ENCODE results near the gene ME2. TPM values are rescaled to one million over a fixed set of nuclear protein-coding genes. Genes with fewer than 3 reads are reported as not detected.

Gene ME2
- total RNA-seq, 2 experiments from 2014 or later, result 138 to 141 TPM

GRCh38 chr18:50886929-50887328, 8.0 kb downstream of the ME2 start:
- ChIA-PET CTCF (interaction anchor here (1.6 kb wide), 1 partner anchor 160 kb away, joined by 3 read pairs; no protein-coding TSS in a partner anchor), POLR2A (interaction anchor here (0.8 kb wide), 1 partner anchor 143 kb away, joined by 3 read pairs; the partner anchor contains the start of gene SMAD4)
- peaks cover 20% of the 10 kb centered on the region for H3K4me1 Mint-ChIP-seq (ENCODE audit: low read depth)
- no peak for DNase-seq
- H3K9me3 Mint-ChIP-seq, result peaks cover 2% of the 10 kb centered on the region
- H3K36me3 Mint-ChIP-seq (ENCODE audit: low read depth), result peaks cover 51% of the 10 kb centered on the region
- intact Hi-C loops (cut with micrococcal nuclease), result loop anchor here (10.0 kb wide), 1 partner anchor 148 kb away; the partner anchor contains the start of gene SMAD4
- no peak for ATAC-seq
- H3K4me3 Mint-ChIP-seq, result no peak overlapping the region
- TF ChIP-seq CTCF (IDR thresholded peaks at IDR 0.05), result no peak
- H3K27ac Mint-ChIP-seq, result no peak overlapping the region
- H3K27me3 Mint-ChIP-seq, result no peaks in the 10 kb centered on the region

DNA sequence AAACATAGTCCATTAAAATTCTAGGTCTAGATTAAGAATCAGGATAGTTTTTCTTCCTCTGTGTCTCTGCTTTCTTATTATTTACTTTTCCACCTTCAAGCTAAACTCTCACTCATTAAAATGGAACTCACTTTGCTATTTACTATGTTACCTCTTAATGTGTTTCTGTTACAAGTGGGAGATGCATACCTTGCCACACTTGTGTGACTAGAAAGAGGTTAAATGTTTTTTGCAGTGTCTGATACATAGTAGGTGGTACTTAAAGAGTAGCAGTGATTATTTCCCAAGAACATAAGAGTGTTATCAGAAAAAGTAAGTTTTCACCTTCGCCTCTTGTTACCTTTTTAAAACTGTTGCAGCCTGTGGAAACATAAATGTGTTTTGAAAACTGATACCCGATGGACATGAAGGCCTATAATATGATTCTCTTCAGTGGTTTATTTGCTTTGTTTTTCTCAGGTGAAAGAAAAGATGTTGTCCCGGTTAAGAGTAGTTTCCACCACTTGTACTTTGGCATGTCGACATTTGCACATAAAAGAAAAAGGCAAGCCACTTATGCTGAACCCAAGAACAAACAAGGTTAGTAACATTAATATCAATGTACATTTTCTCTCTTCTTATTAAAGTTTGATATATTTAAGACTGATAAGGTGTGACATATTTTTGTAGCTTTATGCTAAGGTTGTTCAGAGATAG, 16.6 kb downstream of the ME2 start:
- Mint-ChIP-seq H3K27me3 (no peaks in the 10 kb centered on the region), H3K9me3 (peaks cover 8% of the 10 kb centered on the region), H3K4me3 (no peak overlapping the region), H3K27ac (peak overlapping the region; percentile 49), H3K36me3 (ENCODE audit: low read depth) (peaks cover 63% of the 10 kb centered on the region), H3K4me1 (ENCODE audit: low read depth) (peaks cover 27% of the 10 kb centered on the region)
- intact Hi-C loops (cut with micrococcal nuclease), result no loop called here
- no peak for DNase-seq
- no peak for ATAC-seq
- ChIA-PET POLR2A (no interaction called here), CTCF (no interaction called here)
- TF ChIP-seq CTCF (IDR thresholded peaks at IDR 0.05), result no peak

DNA sequence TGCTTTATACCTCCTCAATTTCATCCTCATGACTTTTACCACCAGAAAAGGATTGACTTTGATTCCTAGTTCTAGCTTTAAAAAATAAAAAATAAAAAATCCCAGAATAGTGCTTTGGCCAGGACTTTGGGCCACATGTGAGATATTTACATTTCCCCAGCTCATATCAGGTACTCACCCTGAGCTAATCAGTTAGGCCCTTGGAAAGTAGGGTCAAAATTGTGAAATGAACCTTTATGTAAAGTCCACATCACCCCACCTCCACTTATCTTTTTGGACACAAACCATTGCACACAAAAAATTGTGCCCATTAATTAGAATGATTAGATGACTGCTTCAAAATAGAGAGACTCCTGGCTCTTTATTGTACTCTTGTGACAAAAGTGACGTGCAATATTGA, 17.2 kb downstream of the ME2 start:
- H3K27ac Mint-ChIP-seq, result peak overlapping the region; percentile 12
- DNase-seq, result no peak
- H3K4me1 Mint-ChIP-seq (ENCODE audit: low read depth), result peaks cover 33% of the 10 kb centered on the region
- H3K36me3 Mint-ChIP-seq (ENCODE audit: low read depth), result peaks cover 65% of the 10 kb centered on the region
- no peak overlapping the region for H3K4me3 Mint-ChIP-seq
- peaks cover 8% of the 10 kb centered on the region for H3K9me3 Mint-ChIP-seq
- intact Hi-C loops (cut with micrococcal nuclease), result no loop called here
- ATAC-seq, result no peak
- TF ChIP-seq CTCF (IDR thresholded peaks at IDR 0.05), result no peak
- H3K27me3 Mint-ChIP-seq, result no peaks in the 10 kb centered on the region
- ChIA-PET POLR2A (interaction anchor here (0.6 kb wide), 1 partner anchor 40 kb away, joined by 3 read pairs; no protein-coding TSS in a partner anchor), CTCF (interaction anchor here (0.6 kb wide), 1 partner anchor 32 kb away, joined by 3 read pairs; no protein-coding TSS in a partner anchor)

- Mint-ChIP-seq H3K4me1 (ENCODE audit: low read depth) (peaks cover 44% of the 10 kb centered on the region), H3K36me3 (ENCODE audit: low read depth) (peaks cover 65% of the 10 kb centered on the region), H3K27ac (no peak overlapping the region), H3K27me3 (no peaks in the 10 kb centered on the region), H3K9me3 (peaks cover 8% of the 10 kb centered on the region), H3K4me3 (no peak overlapping the region)
- intact Hi-C loops (cut with micrococcal nuclease), result no loop called here
- CTCF ChIA-PET, result no interaction called here
- DNase-seq, result no peak
- POLR2A ChIA-PET, result interaction anchor here (0.6 to 1.4 kb wide), 2 partner anchors 20 to 21 kb away, joined by 3 to 5 read pairs; partner anchors contain the start of gene ME2
- ATAC-seq, result no peak
- no peak for TF ChIP-seq CTCF (IDR thresholded peaks at IDR 0.05)
Observed at GRCh38 chr18:50898919-50899318, 20.0 kb downstream of the ME2 start.

- Mint-ChIP-seq H3K4me3 (no peak overlapping the region), H3K9me3 (peaks cover 16% of the 10 kb centered on the region), H3K27ac (no peak overlapping the region), H3K27me3 (no peaks in the 10 kb centered on the region), H3K36me3 (ENCODE audit: low read depth) (peaks cover 70% of the 10 kb centered on the region), H3K4me1 (ENCODE audit: low read depth) (peaks cover 51% of the 10 kb centered on the region)
- no peak for ATAC-seq
- TF ChIP-seq CTCF (IDR thresholded peaks at IDR 0.05), result no peak
- POLR2A ChIA-PET, result interaction anchor here (1.4 to 1.7 kb wide), 2 partner anchors 20 to 126 kb away, joined by 5 to 6 read pairs; no protein-coding TSS in a partner anchor
- intact Hi-C loops (cut with micrococcal nuclease), result no loop called here
- DNase-seq, result no peak
- CTCF ChIA-PET, result no interaction called here
Observed at GRCh38 chr18:50902797-50903196, 23.9 kb downstream of the ME2 start.

Data from activated CD8-positive, alpha-beta T cell treated with anti-CD3 and anti-CD28 coated beads for 36 hours (primary cell).